ENCODE results near the gene IL12RB2. TPM values are rescaled to one million over a fixed set of nuclear protein-coding genes. Genes with fewer than 3 reads are reported as not detected.

Gene IL12RB2
- total RNA-seq, 4 donors from 2014 or later = 0.64 to 1.1 TPM; not detected in 2

DNA sequence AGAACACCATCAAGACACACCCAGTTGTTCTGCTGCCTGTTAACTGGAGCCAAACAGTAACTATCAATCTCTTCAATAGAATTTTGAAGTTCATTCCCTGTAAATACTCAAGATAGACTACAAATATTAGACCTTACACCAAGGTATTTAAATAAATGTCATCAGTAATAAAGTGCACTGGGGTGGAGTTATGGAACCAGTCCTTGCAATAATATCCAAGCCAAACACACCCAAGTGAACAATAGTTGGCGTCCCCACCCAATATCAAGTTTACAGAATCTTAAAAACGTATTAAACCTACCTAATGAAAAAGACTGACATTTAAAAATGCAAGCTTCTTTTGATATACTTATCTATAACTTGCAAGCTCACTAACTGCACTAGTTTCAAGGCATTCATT, 119.8 kb downstream of the IL12RB2 start:
- H3K4me1 ChIP-seq = no peaks in the 10 kb centered on the region
- TF ChIP-seq, protein P1, sequence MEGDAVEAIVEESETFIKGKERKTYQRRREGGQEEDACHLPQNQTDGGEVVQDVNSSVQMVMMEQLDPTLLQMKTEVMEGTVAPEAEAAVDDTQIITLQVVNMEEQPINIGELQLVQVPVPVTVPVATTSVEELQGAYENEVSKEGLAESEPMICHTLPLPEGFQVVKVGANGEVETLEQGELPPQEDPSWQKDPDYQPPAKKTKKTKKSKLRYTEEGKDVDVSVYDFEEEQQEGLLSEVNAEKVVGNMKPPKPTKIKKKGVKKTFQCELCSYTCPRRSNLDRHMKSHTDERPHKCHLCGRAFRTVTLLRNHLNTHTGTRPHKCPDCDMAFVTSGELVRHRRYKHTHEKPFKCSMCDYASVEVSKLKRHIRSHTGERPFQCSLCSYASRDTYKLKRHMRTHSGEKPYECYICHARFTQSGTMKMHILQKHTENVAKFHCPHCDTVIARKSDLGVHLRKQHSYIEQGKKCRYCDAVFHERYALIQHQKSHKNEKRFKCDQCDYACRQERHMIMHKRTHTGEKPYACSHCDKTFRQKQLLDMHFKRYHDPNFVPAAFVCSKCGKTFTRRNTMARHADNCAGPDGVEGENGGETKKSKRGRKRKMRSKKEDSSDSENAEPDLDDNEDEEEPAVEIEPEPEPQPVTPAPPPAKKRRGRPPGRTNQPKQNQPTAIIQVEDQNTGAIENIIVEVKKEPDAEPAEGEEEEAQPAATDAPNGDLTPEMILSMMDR (IDR thresholded peaks at IDR 0.05) = no peak
- no peak for TF ChIP-seq POLR2A (IDR thresholded peaks at IDR 0.05)
- peak overlapping the region; percentile 73 to 82 for H3K4me3 ChIP-seq
- no peak overlapping the region for H3K27ac ChIP-seq
- H3K36me3 ChIP-seq = no peaks in the 10 kb centered on the region
- no peaks in the 10 kb centered on the region for H3K27me3 ChIP-seq
- intact Hi-C loops (cut with DNase I; ENCODE audit: low total_unique reads) = no loop called here
- no peak for DNase-seq
- no peaks in the 10 kb centered on the region for H3K9me3 ChIP-seq

DNA sequence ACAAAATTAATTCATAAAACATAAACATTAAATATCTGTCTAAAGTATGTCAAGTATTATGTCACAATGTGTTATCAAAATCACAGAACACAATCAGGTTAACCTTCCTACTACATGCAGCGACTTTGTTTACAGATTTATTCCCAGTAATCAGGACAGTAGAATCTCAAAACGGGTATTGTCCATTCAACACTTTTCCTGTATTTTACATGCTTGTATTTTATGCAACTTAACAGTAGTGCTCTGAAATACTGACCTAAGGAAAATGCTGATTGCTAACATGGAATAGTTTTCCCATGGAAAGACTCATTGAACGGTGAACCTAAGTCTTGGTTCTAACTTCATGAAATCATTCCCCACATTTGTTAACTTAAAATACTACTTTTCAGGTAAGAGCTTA, 120.3 kb downstream of the IL12RB2 start:
- Histone ChIP-seq H3K4me3 (peak overlapping the region; percentile 73 to 82), H3K27ac (peak overlapping the region in 1 of 2 donors; percentile 91)
- intact Hi-C loops (cut with DNase I; ENCODE audit: low total_unique reads) = no loop called here

GRCh38 chr1:67429011-67429527, 121.4 kb downstream of the IL12RB2 start:
- TF ChIP-seq, protein P1 (IDR thresholded peaks at IDR 0.05) = no peak
- TF ChIP-seq POLR2A (IDR thresholded peaks at IDR 0.05) = no peak
- intact Hi-C loops (cut with DNase I; ENCODE audit: low total_unique reads) = no loop called here
- no peaks in the 10 kb centered on the region for H3K4me1 ChIP-seq
- H3K9me3 ChIP-seq = no peaks in the 10 kb centered on the region
- H3K36me3 ChIP-seq = no peaks in the 10 kb centered on the region
- H3K4me3 ChIP-seq = peak overlapping the region; percentile 73 to 82
- H3K27me3 ChIP-seq = no peaks in the 10 kb centered on the region
- peak overlapping the region; percentile 91 for H3K27ac ChIP-seq
- no peak for DNase-seq

More for the DNA sequence above, 120.3 kb downstream of the IL12RB2 start:
- H3K4me1 ChIP-seq = no peaks in the 10 kb centered on the region
- no peaks in the 10 kb centered on the region for H3K9me3 ChIP-seq
- DNase-seq = no peak
- TF ChIP-seq, protein P1 (IDR thresholded peaks at IDR 0.05) = no peak
- TF ChIP-seq POLR2A (IDR thresholded peaks at IDR 0.05) = no peak
- H3K27me3 ChIP-seq = no peaks in the 10 kb centered on the region
- no peaks in the 10 kb centered on the region for H3K36me3 ChIP-seq

DNA sequence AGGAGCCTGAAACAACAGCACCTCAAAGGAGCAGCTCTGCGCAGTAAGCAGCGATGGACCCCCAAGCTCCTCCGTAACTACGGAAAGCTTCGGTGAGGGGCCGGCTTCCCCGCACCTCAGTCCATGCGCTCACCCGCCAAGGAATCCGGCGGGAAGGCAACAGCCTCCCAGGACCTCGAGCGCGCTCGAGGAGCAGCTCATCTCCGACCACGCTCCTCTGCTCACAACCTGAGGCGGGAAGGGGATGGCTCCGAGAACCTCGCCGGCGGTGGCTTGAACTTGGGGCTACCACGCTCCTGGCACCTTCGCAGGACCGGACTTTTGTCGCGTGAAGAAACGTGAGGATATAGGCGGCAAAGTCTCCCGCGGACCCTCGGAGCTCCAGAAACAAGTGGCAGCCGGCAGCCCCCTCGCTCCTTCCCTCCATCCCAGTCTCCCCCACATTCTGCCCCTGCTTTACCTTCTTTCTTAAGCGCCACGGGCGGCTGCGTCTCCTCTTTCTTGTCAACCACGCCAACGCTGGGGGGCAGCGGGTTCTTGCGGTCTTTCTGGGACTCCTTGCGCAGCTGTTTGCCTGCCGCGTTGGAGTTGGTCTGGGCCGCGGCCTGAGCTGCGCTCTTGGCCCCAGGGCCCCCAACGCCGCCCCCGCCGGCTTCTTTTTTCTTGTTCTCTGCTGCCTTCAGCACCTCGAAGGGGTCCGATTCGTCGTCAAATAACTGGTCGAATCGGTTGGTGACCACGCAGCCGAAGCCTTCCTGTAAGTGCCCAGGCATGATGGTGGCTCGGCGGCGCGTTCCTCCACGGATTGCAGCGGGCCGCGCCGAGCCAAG, 122.1 kb downstream of the IL12RB2 start:
- Histone ChIP-seq H3K4me1 (no peaks in the 10 kb centered on the region), H3K27me3 (no peaks in the 10 kb centered on the region), H3K9me3 (no peaks in the 10 kb centered on the region), H3K4me3 (peak overlapping the region; percentile 73 to 82), H3K27ac (peak overlapping the region; percentile 91), H3K36me3 (no peaks in the 10 kb centered on the region)
- intact Hi-C loops (cut with DNase I; ENCODE audit: low total_unique reads) = no loop called here
- peak; percentile 26 to 30 for DNase-seq
- TF ChIP-seq, protein P1 (IDR thresholded peaks at IDR 0.05) = no peak
- no peak for TF ChIP-seq POLR2A (IDR thresholded peaks at IDR 0.05)

Data from uterus (tissue), 4 donors.